SU-DHL-6 (cell line): Measurements from ENCODE around the gene PRDM15.

Experiments used
- H2AFZ ChIP-seq: fragments of 200-600 bp; sonication (generic); 2 replicates; pipeline ENCODE4 v1.6.1; 2014; ENCODE audit warnings: low read depth, mild to moderate bottlenecking, moderate library complexity, mixed read lengths, antibody characterized with exemption, low read length; ENCODE audit not compliant: severe bottlenecking
- H3F3A ChIP-seq: fragments of 200-600 bp; shearing (Covaris generic); 2 replicates; pipeline ENCODE4 v1.6.0; 2016; ENCODE audit warnings: antibody characterized with exemption, mild to moderate bottlenecking; ENCODE audit not compliant: insufficient read depth
- H3K27ac ChIP-seq: fragments of 200-600 bp; sonication (generic); 2 replicates; pipeline ENCODE4 v1.5.1; 2016; ENCODE audit warnings: low read depth, mild to moderate bottlenecking, low read length, moderate library complexity, mixed read lengths
- H3K27me3 ChIP-seq: fragments of 200-600 bp; sonication (generic), shearing (Covaris generic); 2 replicates; pipeline ENCODE4 v1.6.0; 2014; ENCODE audit warnings: mild to moderate bottlenecking, low read length
- H3K36me3 ChIP-seq: fragments of 200-600 bp; sonication (generic); 2 replicates; pipeline ENCODE4 v1.6.1; 2014; ENCODE audit warnings: mild to moderate bottlenecking, low read length, mixed read lengths
- H3K4me2 ChIP-seq: fragments of 300-600, 200-600 bp; shearing (Covaris generic), sonication (generic); 2 replicates; pipeline ENCODE4 v1.6.0; 2014; ENCODE audit warnings: low read length, low read depth, mild to moderate bottlenecking; ENCODE audit not compliant: poor library complexity, severe bottlenecking
- H3K4me3 ChIP-seq: fragments of 200-600 bp; sonication (generic); 2 replicates; pipeline ENCODE4 v1.5.1; 2014; ENCODE audit warnings: antibody characterized with exemption, low read length, mild to moderate bottlenecking, mixed read lengths; ENCODE audit not compliant: insufficient read depth, poor library complexity, severe bottlenecking
- H3K79me2 ChIP-seq: fragments of 200-600 bp; sonication (generic); 2 replicates; pipeline ENCODE4 v1.6.1; 2014; ENCODE audit warnings: mild to moderate bottlenecking, low read length, moderate library complexity; ENCODE audit not compliant: insufficient read depth
- H3K9ac ChIP-seq: fragments of 200-600 bp; sonication (generic); 2 replicates; pipeline ENCODE4 v1.7.0; 2014; ENCODE audit warnings: mild to moderate bottlenecking, low read length
- H3K9me2 ChIP-seq: fragments of 200-600 bp; sonication (generic); replicated peaks from 2 replicates; pipeline ENCODE4 v1.6.1; 2014; ENCODE audit warnings: low read length; ENCODE audit not compliant: insufficient read depth
- H3K9me3 ChIP-seq: fragments of 200-600 bp; sonication (generic); 2 replicates; pipeline ENCODE4 v1.6.1; 2014; ENCODE audit warnings: low read length, mixed read lengths; ENCODE audit not compliant: insufficient read depth
- H4K20me1 ChIP-seq: fragments of 200-600 bp; sonication (generic); 2 replicates; pipeline ENCODE4 v1.6.1; 2014; ENCODE audit warnings: low read depth, mild to moderate bottlenecking, antibody characterized with exemption, low read length, moderate library complexity, mixed read lengths
- CTCF ChIP-seq: fragments of 200-600 bp; sonication (generic); IDR thresholded peaks from one replicate; pipeline ENCODE4 v1.5.1; 2017; ENCODE audit warnings: antibody characterized with exemption, mild to moderate bottlenecking, low read length, moderate library complexity; ENCODE audit not compliant: insufficient read depth, poor library complexity, severe bottlenecking
- EZH2phosphoT487 ChIP-seq: fragments of 200-600 bp; sonication (generic), shearing (Covaris generic); conservative IDR thresholded peaks from 2 replicates; pipeline ENCODE4 v1.6.1; 2018; ENCODE audit warnings: mild to moderate bottlenecking, antibody characterized with exemption, low read length, moderate library complexity, mixed read lengths

PRDM15 gene

GRCh38 chr21:41885341-41886024, 6.3 kb upstream of the PRDM15 start:
- H3K36me3 ChIP-seq: no peaks in the 10 kb centered on the region
- TF ChIP-seq EZH2phosphoT487: no peak
- no peak for TF ChIP-seq CTCF
- H3K9me2 ChIP-seq: no peaks in the 10 kb centered on the region
- no peaks in the 10 kb centered on the region for H3K9me3 ChIP-seq
- no peaks in the 10 kb centered on the region for H3K79me2 ChIP-seq
- no peak overlapping the region for H3K27ac ChIP-seq
- H3K4me3 ChIP-seq: no peak overlapping the region
- H2AFZ ChIP-seq: no peak overlapping the region
- no peak overlapping the region for H3K9ac ChIP-seq
- no peaks in the 10 kb centered on the region for H4K20me1 ChIP-seq
- H3F3A ChIP-seq: peaks cover 13% of the 10 kb centered on the region
- no peak overlapping the region for H3K4me2 ChIP-seq
- H3K27me3 ChIP-seq: no peaks in the 10 kb centered on the region

- Histone ChIP-seq H2AFZ (no peak overlapping the region), H3K9ac (no peak overlapping the region), H3F3A (peaks cover 13% of the 10 kb centered on the region), H3K36me3 (no peaks in the 10 kb centered on the region), H3K79me2 (no peaks in the 10 kb centered on the region), H3K9me2 (no peaks in the 10 kb centered on the region), H3K4me2 (no peak overlapping the region), H3K27me3 (no peaks in the 10 kb centered on the region), H3K27ac (no peak overlapping the region), H3K9me3 (no peaks in the 10 kb centered on the region), H3K4me3 (no peak overlapping the region), H4K20me1 (no peaks in the 10 kb centered on the region)
- TF ChIP-seq EZH2phosphoT487 (no peak), CTCF (no peak)
These were observed 5.4 kb upstream of the PRDM15 start for GRCh38 chr21:41884501-41885030.

GRCh38 chr21:41883582-41883981, 4.4 kb upstream of the PRDM15 start:
- H3F3A ChIP-seq: peaks cover 13% of the 10 kb centered on the region
- no peak overlapping the region for H3K9ac ChIP-seq
- TF ChIP-seq EZH2phosphoT487 (no peak), CTCF (no peak)
- H3K9me3 ChIP-seq: no peaks in the 10 kb centered on the region
- H3K4me2 ChIP-seq: no peak overlapping the region
- no peaks in the 10 kb centered on the region for H4K20me1 ChIP-seq
- no peaks in the 10 kb centered on the region for H3K79me2 ChIP-seq
- H3K9me2 ChIP-seq: no peaks in the 10 kb centered on the region
- H3K27me3 ChIP-seq: no peaks in the 10 kb centered on the region
- no peaks in the 10 kb centered on the region for H3K36me3 ChIP-seq
- H3K4me3 ChIP-seq: no peak overlapping the region
- H3K27ac ChIP-seq: no peak overlapping the region
- H2AFZ ChIP-seq: no peak overlapping the region
